GM20000 (cell line): ENCODE data around the gene PAFAH1B2.

ENCODE experiments used
- DNase-seq: peaks from one replicate; pipeline ENCODE4 v3.0.0; 2012; ENCODE audit warnings: low spot score
- TF ChIP-seq, protein P1 (sequence below): IDR thresholded peaks from 2 replicates; pipeline ENCODE4 v1.5.1; 2012; ENCODE audit warnings: mild to moderate bottlenecking, control low read depth; ENCODE audit errors: extremely low read depth, missing control alignments

PAFAH1B2 gene

DNA sequence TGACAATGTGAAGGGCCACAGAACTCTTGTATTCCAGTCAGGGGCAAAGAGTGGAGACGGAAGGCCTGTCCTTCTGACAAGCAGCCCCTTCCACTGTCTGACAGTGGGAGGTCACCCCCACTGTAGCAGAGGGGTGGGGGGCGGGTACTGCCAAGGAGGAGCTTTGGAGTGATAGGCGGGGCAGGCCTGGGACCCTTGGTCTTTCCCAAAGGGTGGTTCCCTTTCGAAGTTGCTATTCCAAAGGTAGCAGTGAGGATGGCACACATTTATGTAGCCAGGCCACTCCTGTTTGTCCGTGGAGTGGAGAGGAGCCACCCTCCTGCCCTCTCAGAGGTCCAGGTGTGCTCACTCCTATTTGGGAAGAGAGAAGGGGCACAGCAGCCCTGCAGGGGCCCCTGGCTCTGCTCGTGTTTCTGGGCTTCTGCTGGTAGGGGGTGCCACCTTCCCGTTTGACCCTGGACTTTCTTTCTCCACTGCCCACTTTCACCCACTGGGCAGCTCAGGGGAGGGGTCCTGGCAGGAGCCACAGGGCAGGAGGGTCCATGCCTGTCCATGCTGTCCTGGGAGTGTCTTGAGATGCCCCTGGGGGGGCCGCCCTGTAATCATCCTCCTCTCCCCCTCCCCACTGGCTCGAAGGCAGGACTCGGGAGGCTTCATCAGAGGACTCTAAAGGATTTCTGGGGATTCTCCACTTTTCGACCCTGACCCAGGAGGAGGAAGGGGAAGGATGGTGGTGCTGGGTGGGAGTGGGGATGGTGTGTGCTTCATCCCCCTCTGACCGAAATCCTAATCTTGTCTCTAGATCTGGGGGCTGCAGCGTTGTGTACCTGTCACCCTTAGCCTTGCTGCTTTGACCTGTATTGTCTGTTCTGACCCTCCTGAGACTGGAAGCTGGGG is 56.1 kb downstream of the PAFAH1B2 start:
- no peak for DNase-seq
- TF ChIP-seq, protein P1, sequence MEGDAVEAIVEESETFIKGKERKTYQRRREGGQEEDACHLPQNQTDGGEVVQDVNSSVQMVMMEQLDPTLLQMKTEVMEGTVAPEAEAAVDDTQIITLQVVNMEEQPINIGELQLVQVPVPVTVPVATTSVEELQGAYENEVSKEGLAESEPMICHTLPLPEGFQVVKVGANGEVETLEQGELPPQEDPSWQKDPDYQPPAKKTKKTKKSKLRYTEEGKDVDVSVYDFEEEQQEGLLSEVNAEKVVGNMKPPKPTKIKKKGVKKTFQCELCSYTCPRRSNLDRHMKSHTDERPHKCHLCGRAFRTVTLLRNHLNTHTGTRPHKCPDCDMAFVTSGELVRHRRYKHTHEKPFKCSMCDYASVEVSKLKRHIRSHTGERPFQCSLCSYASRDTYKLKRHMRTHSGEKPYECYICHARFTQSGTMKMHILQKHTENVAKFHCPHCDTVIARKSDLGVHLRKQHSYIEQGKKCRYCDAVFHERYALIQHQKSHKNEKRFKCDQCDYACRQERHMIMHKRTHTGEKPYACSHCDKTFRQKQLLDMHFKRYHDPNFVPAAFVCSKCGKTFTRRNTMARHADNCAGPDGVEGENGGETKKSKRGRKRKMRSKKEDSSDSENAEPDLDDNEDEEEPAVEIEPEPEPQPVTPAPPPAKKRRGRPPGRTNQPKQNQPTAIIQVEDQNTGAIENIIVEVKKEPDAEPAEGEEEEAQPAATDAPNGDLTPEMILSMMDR, result no peak

DNA sequence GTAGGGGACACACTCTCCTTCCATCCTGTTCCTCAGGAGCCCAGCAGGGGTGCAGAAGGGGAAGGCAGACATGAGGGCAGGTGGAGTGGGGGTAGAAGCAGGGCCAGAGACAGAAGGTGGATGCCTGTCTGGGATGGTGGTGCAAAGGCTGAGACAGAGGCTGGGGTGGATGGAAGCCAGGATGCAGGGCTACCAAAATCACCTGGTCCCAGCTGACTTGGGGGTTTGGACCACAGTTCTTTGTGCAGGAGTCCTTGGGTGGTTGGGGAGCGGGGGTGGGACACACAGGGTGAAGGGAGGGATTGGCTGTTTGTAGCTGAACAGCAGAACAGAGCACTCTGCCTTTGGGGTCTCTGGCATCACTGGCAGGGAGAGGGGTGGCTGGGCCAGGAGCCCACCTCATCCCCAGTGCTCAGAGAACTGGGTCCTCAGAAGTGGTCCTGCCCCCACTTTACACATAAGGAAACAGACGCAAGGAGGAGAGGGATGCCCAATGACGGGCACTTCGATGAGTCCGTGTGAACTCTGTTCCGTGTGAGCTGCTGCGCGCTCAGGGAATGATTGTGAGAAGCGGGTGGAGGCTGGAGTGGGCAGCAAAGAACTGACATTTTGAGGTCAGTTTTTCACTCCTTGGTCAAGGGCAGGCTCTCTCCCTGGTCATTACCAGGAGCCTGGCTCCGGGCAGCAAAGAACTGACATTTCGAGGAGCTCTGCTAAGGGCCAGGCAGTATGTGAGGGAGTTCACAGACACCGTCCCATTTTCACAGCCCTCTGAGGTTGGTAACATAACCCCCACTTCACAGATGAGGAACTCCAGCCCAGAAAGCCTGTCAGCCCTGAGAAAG is 56.9 kb downstream of the PAFAH1B2 start:
- DNase-seq, result no peak
- TF ChIP-seq, protein P1, result no peak

DNA sequence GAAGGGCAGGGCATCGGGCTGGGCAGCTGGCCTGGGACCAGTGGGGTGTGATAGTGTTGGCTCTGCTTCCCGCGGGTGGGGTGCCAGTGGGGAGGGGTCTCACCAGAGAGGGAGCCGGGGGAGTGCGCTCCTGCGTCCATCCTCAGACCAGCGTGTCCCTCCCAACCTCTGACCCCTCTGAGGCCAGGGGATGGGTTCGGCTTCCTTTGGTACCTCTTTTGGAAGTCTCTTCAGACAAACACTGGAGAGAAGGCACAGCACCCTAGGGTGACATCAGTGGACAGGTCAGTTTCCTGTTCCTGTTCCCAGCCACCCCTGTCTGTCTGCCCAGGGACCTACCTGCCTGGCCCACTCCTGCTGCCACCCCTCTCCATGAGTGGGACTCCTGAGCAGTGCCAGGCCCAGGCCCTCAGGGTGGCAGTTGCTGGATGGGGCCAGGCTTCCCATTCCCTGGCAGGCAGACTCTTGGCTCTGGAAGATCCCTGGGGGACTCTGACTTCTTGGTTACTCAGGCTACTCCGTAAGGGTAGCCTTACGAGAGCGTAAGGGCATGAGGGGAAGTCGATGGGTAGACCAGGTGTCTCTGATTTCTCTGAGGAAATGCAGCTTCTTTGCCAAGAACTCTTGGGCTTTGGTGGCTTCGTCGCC is 57.7 kb downstream of the PAFAH1B2 start:
- no peak for DNase-seq
- TF ChIP-seq, protein P1, result no peak

DNA sequence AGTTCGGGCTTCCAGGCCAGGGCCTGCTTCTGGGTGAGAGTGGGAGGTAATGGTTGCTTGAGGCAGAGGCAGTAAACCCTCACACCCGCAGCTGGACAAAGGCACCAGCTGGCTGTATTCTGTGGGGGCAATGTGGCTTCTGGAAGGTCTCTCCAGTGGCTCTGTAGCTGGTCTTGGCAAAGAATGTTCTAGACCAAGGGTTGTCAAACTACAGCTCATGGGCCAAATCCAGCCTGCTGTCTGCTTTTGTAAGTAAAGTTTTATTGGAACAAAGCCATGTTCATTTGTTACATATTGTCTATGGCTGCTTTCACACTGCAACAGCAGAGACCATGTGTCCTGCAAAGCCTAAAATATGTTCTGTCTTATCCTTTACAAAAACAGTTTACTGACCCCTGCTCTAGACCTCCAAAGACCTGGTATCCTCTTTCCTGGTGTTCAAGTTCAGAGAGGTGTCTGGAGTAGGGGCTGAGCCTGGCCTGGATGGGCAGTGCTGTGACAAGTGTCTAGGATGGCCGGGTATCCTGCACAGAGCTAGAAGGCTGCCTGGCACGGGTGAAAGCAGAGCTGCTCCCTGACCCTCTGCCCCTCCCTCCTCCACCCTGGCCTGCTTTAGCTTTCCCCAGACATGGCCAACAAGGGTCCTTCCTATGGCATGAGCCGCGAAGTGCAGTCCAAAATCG is 58.4 kb downstream of the PAFAH1B2 start:
- no peak for DNase-seq
- TF ChIP-seq, protein P1, result no peak

DNA sequence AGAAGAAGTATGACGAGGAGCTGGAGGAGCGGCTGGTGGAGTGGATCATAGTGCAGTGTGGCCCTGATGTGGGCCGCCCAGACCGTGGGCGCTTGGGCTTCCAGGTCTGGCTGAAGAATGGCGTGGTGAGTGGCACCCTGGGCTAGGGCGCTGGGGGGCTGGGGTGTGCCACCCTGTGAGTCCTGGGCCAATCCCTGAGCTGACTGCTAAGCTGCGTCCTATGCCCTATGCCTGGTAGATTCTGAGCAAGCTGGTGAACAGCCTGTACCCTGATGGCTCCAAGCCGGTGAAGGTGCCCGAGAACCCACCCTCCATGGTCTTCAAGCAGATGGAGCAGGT is 59.0 kb downstream of the PAFAH1B2 start:
- DNase-seq, result no peak
- TF ChIP-seq, protein P1, result no peak

DNA sequence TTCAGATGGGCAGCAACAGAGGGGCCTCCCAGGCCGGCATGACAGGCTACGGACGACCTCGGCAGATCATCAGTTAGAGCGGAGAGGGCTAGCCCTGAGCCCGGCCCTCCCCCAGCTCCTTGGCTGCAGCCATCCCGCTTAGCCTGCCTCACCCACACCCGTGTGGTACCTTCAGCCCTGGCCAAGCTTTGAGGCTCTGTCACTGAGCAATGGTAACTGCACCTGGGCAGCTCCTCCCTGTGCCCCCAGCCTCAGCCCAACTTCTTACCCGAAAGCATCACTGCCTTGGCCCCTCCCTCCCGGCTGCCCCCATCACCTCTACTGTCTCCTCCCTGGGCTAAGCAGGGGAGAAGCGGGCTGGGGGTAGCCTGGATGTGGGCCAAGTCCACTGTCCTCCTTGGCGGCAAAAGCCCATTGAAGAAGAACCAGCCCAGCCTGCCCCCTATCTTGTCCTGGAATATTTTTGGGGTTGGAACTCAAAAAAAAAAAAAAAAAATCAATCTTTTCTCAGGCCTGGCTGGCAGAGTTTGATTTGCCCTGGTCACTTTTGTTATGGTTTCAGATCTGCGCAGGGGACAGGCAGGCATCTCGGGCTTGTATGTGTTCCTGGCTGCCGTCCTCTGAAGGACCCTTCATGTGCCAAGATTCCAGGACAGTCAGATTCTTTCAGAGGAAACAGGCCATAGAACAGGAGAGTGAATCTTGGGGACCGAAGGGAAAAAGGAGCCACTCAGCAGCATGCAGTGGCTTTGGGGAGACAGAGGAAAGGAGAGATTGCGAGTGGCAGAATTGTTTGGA is 60.4 kb downstream of the PAFAH1B2 start:
- no peak for DNase-seq
- TF ChIP-seq, protein P1, result no peak
